HG02678 (cell line): ENCODE results near the gene SEMA6A.

Source experiments
- ATAC-seq: cut with Tn5 transposase; IDR thresholded peaks from one replicate; pipeline ENCODE4 v1.9.1; 2021; ENCODE audit warnings: mild to moderate bottlenecking, moderate library complexity; ENCODE audit not compliant: unreplicated experiment

SEMA6A gene

GRCh38 chr5:116466727-116467464 is 107.7 kb downstream of the SEMA6A start:
- no peak for ATAC-seq

GRCh38 chr5:116465411-116465810 is 109.2 kb downstream of the SEMA6A start:
- ATAC-seq = no peak

- ATAC-seq = no peak
Observed at GRCh38 chr5:116464144-116464708, 110.4 kb downstream of the SEMA6A start.

GRCh38 chr5:116462500-116462899 is 112.1 kb downstream of the SEMA6A start:
- ATAC-seq = no peak

GRCh38 chr5:116459301-116459700 is 115.3 kb downstream of the SEMA6A start:
- no peak for ATAC-seq

- ATAC-seq = no peak
Observed at GRCh38 chr5:116457062-116457461, 117.6 kb downstream of the SEMA6A start.

- no peak for ATAC-seq
Observed at GRCh38 chr5:116456036-116456435, 118.6 kb downstream of the SEMA6A start.

- ATAC-seq = no peak
Observed at GRCh38 chr5:116455061-116455460, 119.6 kb downstream of the SEMA6A start.

- peak; percentile 100 for ATAC-seq
Observed at GRCh38 chr5:116454417-116454927, 120.2 kb downstream of the SEMA6A start.

GRCh38 chr5:116453988-116454411 is 120.6 kb downstream of the SEMA6A start:
- peak; percentile 2 for ATAC-seq

- no peak for ATAC-seq
Observed at GRCh38 chr5:116452774-116453368, 121.8 kb downstream of the SEMA6A start.

- ATAC-seq = no peak
Observed at GRCh38 chr5:116451905-116452450, 122.6 kb downstream of the SEMA6A start.

- ATAC-seq = no peak
Observed at GRCh38 chr5:116451066-116451465, 123.6 kb downstream of the SEMA6A start.

GRCh38 chr5:116449458-116449857 is 125.2 kb downstream of the SEMA6A start:
- ATAC-seq = no peak

- no peak for ATAC-seq
Observed at GRCh38 chr5:116448870-116449427, 125.7 kb downstream of the SEMA6A start.

- no peak for ATAC-seq
Observed at GRCh38 chr5:116448450-116448849, 126.2 kb downstream of the SEMA6A start.

GRCh38 chr5:116446356-116447005 is 128.1 kb downstream of the SEMA6A start:
- no peak for ATAC-seq

- no peak for ATAC-seq
Observed at GRCh38 chr5:116445311-116445710, 129.3 kb downstream of the SEMA6A start.

GRCh38 chr5:116444373-116445295 is 130.0 kb downstream of the SEMA6A start:
- ATAC-seq = no peak
